Dermis microvascular lymphatic vessel endothelial cell (primary cell): ENCODE results near the gene TBX19. TPM values are rescaled to one million over a fixed set of nuclear protein-coding genes. Genes with fewer than 3 reads are reported as not detected.
"Not testable (repeated sequence)": the region's sequence is repeated elsewhere in the genome, so short reads cannot be mapped to it uniquely, and the experiment has no call there.

Experiments used
- DNase-seq, 2 donors: peaks; one replicate each; pipeline versions ENCODE4 v3.0.0 to v3.0.0-alpha.2; 2010; ENCODE audit warnings: low read depth in 2 of 2
- total RNA-seq: library from RNA; depleted of rRNA; stranded (reverse); fragments of >200 nt; gene quantifications from 2 replicates; pipeline ENCODE4 v1.2.1, GENCODE V29; 2014

TBX19 gene
- total RNA-seq, 1 donor from 2014 or later: 0.39 TPM

DNA sequence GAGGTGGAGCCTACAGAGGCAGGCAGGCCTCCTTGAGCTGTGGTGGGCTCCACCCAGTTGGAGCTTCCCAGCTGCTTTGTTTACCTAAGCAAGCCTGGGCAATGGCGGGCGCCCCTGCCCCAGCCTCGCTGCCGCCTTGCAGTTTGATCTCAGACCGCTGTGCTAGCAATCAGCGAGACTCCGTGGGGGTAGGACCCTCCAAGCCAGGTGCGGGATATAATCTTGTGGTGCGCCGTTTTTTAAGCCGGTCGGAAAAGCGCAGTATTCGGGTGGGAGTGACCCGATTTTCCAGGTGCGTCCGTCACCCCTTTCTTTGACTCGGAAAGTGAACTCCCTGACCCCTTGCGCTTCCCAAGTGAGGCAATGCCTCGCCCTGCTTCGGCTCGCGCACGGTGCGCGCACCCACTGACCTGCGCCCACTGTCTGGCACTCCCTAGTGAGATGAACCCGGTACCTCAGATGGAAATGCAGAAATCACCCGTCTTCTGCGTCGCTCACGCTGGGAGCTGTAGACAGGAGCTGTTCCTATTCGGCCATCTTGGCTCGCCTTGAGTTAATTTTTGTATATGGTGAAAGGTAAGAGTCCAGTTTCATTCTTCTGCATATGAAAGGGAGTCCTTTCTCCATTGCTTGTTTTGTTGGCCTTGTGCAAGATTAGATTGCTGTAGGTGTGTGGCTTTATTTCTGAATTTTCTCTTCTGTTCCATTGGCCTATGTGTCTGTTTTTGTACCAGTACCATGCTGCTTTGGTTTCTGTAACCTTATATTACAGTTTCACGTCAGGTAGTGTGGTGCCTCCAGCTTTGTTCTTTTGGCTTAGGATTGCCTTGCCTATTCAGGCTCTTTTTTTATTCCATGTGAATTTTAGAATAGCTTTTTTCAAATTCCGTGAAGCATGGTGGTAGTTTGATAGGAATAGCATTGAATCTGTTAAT, 73.9 kb downstream of the TBX19 start:
- DNase-seq: not testable (repeated sequence)

DNA sequence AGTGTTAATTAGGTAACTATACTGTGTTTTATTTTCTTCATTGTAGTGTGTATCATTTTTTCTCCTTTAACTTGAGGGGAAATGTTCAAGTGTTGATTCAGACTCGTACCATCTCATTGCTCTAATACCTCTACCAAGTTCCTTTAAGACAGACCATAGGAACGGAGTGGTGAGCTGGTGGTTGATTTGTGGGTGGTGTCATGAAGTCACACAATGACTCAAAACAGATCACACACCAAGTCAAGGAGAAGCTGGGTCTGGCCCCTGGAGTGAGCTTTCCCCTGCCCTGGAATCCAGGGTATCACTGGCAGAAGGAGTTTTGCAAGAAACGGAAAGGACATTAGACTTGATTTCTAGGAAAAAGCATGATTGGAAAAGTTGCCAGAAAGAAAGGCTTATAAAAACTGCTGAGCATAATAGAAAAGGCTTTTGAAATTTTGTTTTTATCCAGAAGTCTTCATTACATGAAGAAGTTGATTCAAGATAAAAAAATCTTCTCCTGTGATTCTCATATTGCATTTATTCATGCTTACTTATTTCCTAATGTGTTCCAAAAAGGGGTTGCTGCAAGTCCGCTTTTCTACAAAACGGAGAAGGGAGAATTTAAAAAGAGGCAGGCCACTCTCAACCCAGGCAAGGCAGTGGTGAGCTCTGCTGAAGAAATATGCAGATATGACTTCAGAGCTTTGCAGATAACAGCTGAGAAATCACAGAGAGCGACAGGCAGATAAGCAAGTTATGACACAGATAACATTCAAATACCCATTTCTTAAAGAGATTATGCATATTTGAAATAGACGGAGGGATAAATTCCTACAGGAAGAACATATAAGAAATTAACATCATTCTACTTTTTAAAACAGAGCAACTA, 79.7 kb downstream of the TBX19 start:
- DNase-seq: no peak

DNA sequence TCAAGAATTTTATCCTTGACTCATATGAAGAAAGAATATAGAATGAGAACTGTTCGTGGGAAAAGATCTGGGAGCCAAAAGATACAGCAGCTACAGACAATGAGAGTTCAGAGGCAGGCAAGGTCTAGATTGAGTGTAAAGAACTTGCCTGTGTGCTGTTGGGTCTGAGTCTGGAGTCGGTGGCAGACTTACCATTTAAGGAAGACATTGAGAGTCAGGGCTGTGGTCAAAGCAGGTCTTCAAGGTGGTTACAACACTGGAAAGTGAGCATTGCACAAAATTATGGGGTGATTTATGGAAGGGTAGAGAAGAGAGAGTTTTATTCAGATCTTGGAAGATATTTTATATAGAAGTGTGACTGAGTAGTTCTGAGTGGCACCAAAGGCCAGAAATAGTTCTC, 80.6 kb downstream of the TBX19 start:
- DNase-seq: no peak

DNA sequence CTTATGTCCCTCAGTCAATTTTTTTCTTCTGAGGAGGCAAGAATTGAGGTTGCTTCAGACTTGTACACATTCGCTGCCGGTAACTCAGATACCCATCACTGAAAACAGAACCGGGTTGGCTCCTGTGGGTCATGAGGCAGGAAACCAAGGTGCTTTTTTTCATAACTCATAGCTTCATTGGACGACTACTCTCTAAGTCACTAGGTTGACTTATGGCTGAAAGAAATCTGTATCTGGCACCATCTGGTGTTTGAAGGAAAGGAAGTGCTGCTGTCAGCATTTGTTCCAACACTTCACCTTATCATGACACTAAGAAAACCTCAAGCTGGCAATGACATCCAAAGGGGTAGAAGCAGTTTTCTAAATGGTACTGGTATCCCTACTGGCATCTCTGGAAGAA, 82.3 kb downstream of the TBX19 start:
- DNase-seq: peak in 1 of 2 donors; percentile 1

Other genes starting within 250 kb of the TBX19 start
- gene GPR161, start 143.9 kb upstream of the TBX19 start, total RNA-seq: 11.9 and 12.9 TPM in 2 replicates
- 24.3 and 30.0 TPM in 2 replicates for gene TIPRL, start 101.9 kb upstream of the TBX19 start, total RNA-seq
- 37.6 and 48.3 TPM in 2 replicates for gene SFT2D2, start 54.9 kb upstream of the TBX19 start, total RNA-seq